Ovary (tissue), 9 donors: ENCODE results near the gene EID3. TPM values are rescaled to one million over a fixed set of nuclear protein-coding genes. Genes with fewer than 3 reads are reported as not detected.

ENCODE experiments used
- DNase-seq, 5 donors: peaks; one replicate each; pipeline ENCODE4 v3.0.0-alpha.2; 2019 to 2020
- H3K27ac ChIP-seq, 2 donors: fragments of 200-600 bp; one replicate each; pipeline versions ENCODE4 v1.5.1 to v1.8.0; 2019 to 2022
- H3K27me3 ChIP-seq: fragments of 200-600 bp; one replicate; pipeline ENCODE4 v1.8.0; 2022
- H3K36me3 ChIP-seq: fragments of 200-600 bp; sonication (generic); one replicate; pipeline ENCODE4 v1.5.1; 2019
- H3K4me1 ChIP-seq: one replicate; pipeline ENCODE4 v1.8.1; 2013; ENCODE audit warnings: mild to moderate bottlenecking, moderate library complexity; ENCODE audit not compliant: insufficient read depth
- H3K4me3 ChIP-seq: fragments of 200-600 bp; sonication (generic); one replicate; pipeline ENCODE4 v1.5.1; 2017
- H3K9me3 ChIP-seq, 2 donors: fragments of 200-600 bp in 1 of 2; sonication (generic) in 1 of 2; one replicate each; pipeline versions ENCODE4 v1.5.1 to v1.8.1; 2013 to 2019; ENCODE audit warnings: mild to moderate bottlenecking in 1 of 2, moderate library complexity in 1 of 2
- EP300 ChIP-seq: sonication (generic); formaldehyde crosslinking; IDR thresholded peaks from one replicate; pipeline ENCODE4 v1.6.1; 2017; ENCODE audit warnings: antibody characterized with exemption
- POLR2A ChIP-seq: fragments of 450-650 bp; IDR thresholded peaks from one replicate; pipeline ENCODE4 v1.6.1; 2017; ENCODE audit warnings: antibody characterized with exemption, mild to moderate bottlenecking, moderate library complexity
- WGBS, 3 donors: extraction: QIAGEN DNeasy Blood & Tissue Kit in 1 of 3; methylation state at CpG; one replicate each; pipeline versions ENCODE4 v1.1.5 to v1.1.7; 2013 to 2017; 5-methylcytosine and 5-hydroxymethylcytosine counted together
- intact Hi-C, 4 donors: fragments of 100-400 bp; cut with DNase I; formaldehyde crosslinking; loops; one replicate each; pipeline versions ENCODE4 v1.11.0 to v1.15.1; 2022 to 2023
- polyA plus RNA-seq, 2 donors: library from polyadenylated mRNA; stranded (reverse); fragments of 200-250 nt in 1 of 2; fragments of 350-450 nt in 1 of 2; fragmentation: Illumina TruSeq in 1 of 2; extraction: RNeasy Lipid Tissue Mini Kit (QIAGEN cat#74804) in 1 of 2; gene quantifications; one replicate each; pipeline ENCODE4 v1.2.3, GENCODE V29; 2013 to 2014
- total RNA-seq, 7 donors: library from RNA; depleted of rRNA in 2 of 7; stranded (reverse); fragments of >200 nt in 2 of 7; fragmentation: NEBNext Ultra II Directional in 3 of 7; extraction: Animal tissue kit (Norgen Biotek cat#: 25700) in 3 of 7; gene quantifications; one replicate each; pipeline versions ENCODE4 v1.1.0 to v1.2.4, GENCODE V29; 2016 to 2023
- TF ChIP-seq, protein P1 (sequence below), 3 donors: fragments of 450-650 bp in 2 of 3; fragments of 200-600 bp in 1 of 3; IDR thresholded peaks; one replicate each; pipeline versions ENCODE4 v1.5.1 to v1.8.0; 2016 to 2022; ENCODE audit warnings: antibody characterized with exemption in 3 of 3, mild to moderate bottlenecking in 1 of 3
- donor health status: DM: no; HTN: no; CAD: no; lungs with moderate emphysema.
- donor health status: DM: no; HTN: no; CAD: no.
- donor health status: Bipolar disorder and iron deficiency.
- donor health status: DM: yes; HTN: yes; CAD: no.
- donor health status: DM: no; HTN: no; CAD: no.
- donor health status: DM: yes; HTN: yes; CAD: no.

EID3 gene
- total and polyA plus RNA-seq, 9 donors = 3.0 to 23.4 (median 6.2) TPM

DNA sequence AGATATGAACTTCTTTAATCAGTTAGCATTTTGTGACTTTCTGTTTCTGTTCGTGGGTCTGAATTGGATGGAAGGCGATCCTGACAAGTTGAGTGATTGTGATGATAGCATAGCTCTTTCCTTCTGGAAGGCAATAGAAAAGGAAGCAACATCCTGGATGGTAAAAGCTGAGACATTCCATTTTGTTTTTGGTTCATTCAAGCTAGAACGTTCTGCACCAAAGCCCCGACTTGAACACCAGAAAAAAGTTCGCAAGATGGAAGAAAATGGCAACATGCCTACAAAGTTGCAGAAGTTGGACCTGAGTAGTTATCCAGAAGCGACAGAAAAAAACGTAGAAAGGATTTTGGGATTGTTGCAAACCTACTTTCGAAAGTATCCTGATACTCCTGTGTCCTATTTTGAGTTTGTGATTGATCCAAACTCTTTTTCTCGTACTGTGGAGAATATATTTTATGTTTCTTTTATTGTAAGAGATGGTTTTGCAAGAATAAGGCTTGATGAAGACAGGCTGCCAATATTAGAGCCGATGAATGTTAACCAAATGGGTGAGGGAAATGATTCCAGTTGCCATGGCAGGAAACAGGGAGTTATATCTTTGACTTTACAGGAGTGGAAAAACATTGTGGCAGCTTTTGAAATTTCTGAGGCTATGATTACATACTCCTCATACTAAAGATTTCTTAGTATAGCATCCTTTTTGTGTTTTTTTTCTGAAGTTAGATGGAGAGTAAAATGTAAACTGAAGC, 896 bp downstream of the EID3 start:
- peak overlapping the region; percentile 46 to 75 for H3K27ac ChIP-seq
- peaks cover 7% of the 10 kb centered on the region for H3K4me1 ChIP-seq
- no peaks in the 10 kb centered on the region for H3K9me3 ChIP-seq
- TF ChIP-seq, protein P1, sequence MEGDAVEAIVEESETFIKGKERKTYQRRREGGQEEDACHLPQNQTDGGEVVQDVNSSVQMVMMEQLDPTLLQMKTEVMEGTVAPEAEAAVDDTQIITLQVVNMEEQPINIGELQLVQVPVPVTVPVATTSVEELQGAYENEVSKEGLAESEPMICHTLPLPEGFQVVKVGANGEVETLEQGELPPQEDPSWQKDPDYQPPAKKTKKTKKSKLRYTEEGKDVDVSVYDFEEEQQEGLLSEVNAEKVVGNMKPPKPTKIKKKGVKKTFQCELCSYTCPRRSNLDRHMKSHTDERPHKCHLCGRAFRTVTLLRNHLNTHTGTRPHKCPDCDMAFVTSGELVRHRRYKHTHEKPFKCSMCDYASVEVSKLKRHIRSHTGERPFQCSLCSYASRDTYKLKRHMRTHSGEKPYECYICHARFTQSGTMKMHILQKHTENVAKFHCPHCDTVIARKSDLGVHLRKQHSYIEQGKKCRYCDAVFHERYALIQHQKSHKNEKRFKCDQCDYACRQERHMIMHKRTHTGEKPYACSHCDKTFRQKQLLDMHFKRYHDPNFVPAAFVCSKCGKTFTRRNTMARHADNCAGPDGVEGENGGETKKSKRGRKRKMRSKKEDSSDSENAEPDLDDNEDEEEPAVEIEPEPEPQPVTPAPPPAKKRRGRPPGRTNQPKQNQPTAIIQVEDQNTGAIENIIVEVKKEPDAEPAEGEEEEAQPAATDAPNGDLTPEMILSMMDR (IDR thresholded peaks at IDR 0.05) = no peak
- TF ChIP-seq EP300 (no peak), POLR2A (no peak)
- DNase-seq = no peak
- no peaks in the 10 kb centered on the region for H3K36me3 ChIP-seq
- intact Hi-C loops = loop anchor here in 1 of 4 donors (5.0 kb wide), 1 partner anchor 87 kb away; the partner anchor contains the start of gene TXNRD1
- no peaks in the 10 kb centered on the region for H3K27me3 ChIP-seq
- WGBS, 3 donors = 66 to 72% (median 72%) methylated on average over 10 of the region's 10 CpGs
- peak overlapping the region; percentile 47 for H3K4me3 ChIP-seq

DNA sequence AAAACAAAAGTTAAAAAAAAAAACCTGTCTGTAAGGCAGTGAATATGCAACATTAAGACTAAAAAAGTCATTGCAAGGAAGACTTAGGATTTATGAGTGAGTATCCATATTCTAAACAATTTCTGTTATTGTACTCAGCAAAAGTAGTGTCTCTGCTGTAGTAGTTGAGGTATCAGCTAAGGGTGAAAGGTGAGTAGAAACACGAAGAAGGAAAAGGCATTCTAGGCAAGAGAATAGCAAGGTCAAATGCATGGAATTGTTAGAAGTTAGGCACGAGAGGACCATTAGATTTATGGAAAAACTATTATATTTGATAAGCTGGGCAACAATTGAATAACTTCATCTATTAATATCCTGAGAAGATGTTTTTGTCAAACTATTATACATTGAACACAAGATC, 1.8 kb downstream of the EID3 start:
- Histone ChIP-seq H3K4me1 (peaks cover 8% of the 10 kb centered on the region), H3K4me3 (no peak overlapping the region), H3K27me3 (no peaks in the 10 kb centered on the region), H3K9me3 (no peaks in the 10 kb centered on the region), H3K27ac (no peak overlapping the region), H3K36me3 (no peaks in the 10 kb centered on the region)
- no peak for TF ChIP-seq EP300
- TF ChIP-seq POLR2A = no peak
- TF ChIP-seq, protein P1 (IDR thresholded peaks at IDR 0.05) = no peak
- WGBS, 3 donors = 43 to 57% (median 52%) methylated on average over 2 of the region's 2 CpGs
- intact Hi-C loops = no loop called here
- DNase-seq = no peak

DNA sequence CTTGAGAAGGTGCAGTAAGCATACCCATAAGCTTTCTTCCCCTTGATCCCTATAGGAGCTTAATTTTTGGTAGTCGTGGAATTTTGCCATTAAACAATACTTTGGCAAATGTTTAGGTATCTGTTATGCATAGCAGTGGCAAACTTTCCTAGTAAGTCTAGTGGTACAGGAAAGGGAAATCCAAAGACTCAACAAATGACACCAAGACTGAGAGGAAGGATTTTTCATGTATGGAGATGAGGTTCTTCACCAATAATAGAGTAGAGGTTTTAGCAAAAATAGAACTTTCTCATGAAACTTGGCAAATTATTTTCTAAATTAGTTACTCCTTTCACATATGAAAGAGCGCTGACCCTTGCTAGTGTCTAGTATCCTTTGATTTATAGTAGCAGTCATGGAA, 2.8 kb downstream of the EID3 start:
- intact Hi-C loops = no loop called here
- TF ChIP-seq, protein P1 (IDR thresholded peaks at IDR 0.05) = no peak
- TF ChIP-seq POLR2A (no peak), EP300 (no peak)
- DNase-seq = no peak
- WGBS, 3 donors = 55 to 68% (median 56%) methylated on average over 2 of the region's 2 CpGs
- Histone ChIP-seq H3K4me1 (peaks cover 10% of the 10 kb centered on the region), H3K36me3 (no peaks in the 10 kb centered on the region), H3K27ac (no peak overlapping the region), H3K4me3 (no peak overlapping the region), H3K27me3 (no peaks in the 10 kb centered on the region), H3K9me3 (no peaks in the 10 kb centered on the region)

DNA sequence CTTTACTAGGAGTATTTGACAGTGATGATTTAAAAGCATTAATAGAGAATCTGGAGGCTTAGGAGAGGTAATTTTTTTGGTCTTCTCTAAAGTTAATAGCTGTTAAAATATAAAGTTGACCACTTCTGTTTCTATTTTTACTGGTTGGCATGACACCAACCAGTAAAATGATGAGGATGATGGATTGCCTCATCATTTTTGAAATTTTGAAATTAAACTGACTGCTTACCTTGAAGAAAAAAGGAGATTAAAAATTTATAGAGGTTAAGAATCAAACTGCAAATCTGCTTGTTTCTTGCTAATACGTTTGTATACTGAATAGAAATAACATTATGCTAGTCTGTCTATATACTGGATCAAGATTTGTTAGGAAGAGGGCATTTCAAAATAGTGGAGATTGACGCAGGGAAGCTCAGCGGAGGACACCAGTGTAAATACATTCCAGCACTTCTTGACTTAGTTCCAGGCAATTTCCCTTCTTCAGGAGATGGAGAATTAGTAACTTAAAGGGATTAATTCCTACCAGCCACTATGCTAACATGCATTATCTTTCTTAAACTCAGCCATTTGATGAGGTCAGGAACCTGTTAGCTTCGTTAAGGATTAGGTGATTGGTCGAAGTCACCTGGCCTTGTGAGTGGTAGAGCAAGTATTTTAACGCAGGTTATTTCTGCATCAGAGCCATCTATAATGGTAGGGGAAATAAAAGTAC, 3.6 kb downstream of the EID3 start:
- Histone ChIP-seq H3K4me3 (no peak overlapping the region), H3K9me3 (no peaks in the 10 kb centered on the region), H3K4me1 (peaks cover 10% of the 10 kb centered on the region), H3K36me3 (no peaks in the 10 kb centered on the region), H3K27ac (no peak overlapping the region), H3K27me3 (no peaks in the 10 kb centered on the region)
- TF ChIP-seq, protein P1 (IDR thresholded peaks at IDR 0.05) = no peak
- TF ChIP-seq POLR2A = no peak
- TF ChIP-seq EP300 = no peak
- DNase-seq = no peak
- 62 to 72% (median 68%) methylated on average over 6 of the region's 6 CpGs for WGBS, 3 donors
- intact Hi-C loops = no loop called here
